HG03139 (cell line): Measurements from ENCODE around the gene OTUD7B.

Experiments used
- ATAC-seq: cut with Tn5 transposase; IDR thresholded peaks from one replicate; pipeline ENCODE4 v1.9.1; 2021; ENCODE audit not compliant: unreplicated experiment

The OTUD7B gene

DNA sequence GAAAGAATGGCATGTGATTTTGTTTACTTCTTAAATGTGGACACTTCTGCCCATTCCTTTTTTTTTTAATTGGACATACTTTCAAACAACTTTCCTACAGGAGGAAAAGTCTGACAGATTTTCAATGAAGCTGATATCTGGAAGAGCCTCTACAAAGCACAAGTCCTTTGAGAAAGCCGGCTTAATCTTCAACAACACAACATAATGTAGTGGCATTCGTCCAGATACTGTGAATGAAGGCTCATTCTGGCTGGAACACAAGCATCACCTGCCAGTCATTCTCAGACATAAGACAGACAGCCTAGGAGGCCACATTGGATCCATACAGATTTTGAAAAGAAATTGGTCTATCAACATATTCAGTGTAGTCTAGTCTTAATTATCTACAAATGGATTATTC is 4.9 kb downstream of the OTUD7B start:
- ATAC-seq: no peak

DNA sequence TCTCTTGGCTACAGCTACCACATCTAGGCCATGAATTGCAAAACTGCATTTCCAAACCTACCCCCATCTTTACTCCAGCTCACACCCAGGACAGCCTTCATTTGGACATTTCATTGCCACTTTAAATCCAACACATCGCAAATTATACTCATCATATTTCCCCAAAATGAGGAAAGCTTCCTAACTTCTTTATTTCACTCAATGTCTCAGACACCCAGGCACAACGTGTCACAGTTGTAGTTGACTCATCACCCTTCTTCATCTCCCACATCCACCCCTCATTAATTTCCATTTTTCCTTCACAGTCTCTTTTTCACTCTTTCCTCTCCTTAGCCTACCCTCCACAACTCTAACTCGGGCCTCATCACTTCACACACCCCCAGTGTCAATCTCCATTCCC is 6.7 kb downstream of the OTUD7B start:
- ATAC-seq: no peak

DNA sequence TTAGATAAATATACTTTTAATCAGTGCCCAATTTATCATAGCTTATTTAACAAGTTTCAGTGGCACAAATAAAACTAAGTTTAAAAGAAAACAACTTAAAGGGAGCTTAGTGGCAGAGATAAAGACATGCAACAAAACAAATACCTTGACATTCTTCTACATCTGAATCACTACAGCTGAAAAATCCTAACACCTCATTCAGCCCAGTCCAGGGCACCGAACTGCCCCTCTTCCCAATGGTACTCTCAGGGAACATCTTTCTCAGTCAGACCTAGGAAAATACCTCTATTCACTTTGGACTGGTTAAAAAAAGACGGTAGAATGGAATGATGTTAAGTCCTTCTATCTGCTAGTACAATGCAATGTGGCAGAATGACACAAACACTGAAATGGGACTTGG is 8.3 kb downstream of the OTUD7B start:
- ATAC-seq: no peak

DNA sequence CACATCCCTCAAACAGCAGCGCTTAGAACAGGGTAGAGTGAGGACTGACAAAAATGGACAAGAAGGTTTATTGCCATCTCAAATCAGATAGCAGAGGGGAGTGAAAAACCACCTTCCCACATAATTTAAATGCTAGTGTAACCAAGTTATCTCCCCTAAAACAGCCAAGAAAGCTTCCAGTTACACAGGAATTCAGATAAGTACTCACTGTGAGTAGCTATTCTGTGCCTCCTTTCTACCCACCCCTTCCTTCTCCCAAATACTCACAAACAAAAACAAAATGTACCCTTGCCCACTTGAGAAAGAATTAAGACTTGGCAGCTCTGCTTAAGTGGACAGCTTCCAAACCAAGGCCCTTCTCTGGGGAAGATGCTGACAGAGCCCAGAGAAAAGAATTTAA is 9.1 kb downstream of the OTUD7B start:
- no peak for ATAC-seq

DNA sequence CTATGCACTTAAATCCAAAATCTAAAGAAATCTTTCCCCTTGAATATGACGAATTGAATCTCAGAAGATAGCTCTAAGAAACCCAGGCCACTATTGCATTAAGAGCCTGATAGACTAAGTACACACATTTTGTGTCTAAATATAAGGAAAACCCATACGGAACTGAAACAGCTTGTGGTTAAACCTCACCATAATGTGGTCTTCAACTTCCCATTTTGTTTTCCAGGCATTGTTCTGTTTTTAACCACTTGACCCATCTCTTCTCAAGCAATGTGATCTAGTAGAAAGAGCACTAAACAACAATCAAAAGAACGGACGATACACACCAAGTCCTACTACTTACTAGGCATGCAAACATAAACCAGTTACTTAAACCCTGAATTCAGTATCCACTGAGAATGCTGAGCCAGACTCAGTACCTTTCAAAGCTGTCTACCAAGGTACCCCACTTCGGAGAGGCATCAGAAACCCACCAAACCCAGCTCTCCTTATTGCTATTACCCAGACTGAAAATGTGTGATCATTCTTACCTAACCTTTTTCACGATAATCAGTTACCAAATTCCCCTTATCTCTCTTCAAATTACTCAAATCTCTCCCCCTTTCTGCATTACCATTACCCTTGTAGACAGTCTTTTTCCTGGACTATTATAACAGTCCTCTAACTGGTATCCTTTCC is 12.8 kb downstream of the OTUD7B start:
- ATAC-seq: peak; percentile 66

DNA sequence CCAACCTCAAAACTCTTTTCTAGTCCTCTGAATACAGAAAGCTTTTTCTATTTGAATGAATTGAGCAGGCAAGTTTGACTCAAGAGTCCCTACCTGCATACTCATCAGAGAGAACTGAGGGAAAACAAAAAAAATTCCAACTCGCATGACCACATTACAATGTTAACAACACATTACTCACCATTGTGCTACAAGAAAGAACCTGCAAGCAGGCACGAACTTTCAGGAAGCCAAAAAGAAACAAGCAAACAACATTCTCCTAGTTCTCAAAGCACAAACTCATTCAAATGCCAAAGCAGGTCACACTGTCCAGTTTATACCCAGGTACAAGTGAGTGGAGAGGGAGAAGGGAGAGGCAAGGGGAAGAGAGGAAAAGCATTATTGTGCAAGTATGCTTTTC is 14.6 kb downstream of the OTUD7B start:
- ATAC-seq: no peak

DNA sequence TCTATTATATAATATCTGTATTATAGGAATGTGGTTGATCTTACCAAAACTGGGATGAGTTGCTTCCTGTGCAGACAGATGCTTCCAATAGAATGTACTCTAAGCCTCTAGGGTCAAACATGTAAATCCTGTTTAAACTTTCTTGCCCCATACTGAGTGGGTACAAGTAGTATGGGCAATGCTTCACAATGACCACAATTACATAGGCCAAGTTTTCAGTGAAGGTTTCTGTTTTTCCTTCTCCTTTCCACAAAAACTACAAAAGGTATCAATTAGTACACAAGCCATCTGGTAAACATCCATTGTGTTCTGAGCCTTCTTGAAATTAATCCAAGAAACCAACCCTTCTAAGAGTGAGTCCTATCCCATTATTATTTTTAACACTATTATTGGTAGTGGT is 16.8 kb downstream of the OTUD7B start:
- no peak for ATAC-seq

DNA sequence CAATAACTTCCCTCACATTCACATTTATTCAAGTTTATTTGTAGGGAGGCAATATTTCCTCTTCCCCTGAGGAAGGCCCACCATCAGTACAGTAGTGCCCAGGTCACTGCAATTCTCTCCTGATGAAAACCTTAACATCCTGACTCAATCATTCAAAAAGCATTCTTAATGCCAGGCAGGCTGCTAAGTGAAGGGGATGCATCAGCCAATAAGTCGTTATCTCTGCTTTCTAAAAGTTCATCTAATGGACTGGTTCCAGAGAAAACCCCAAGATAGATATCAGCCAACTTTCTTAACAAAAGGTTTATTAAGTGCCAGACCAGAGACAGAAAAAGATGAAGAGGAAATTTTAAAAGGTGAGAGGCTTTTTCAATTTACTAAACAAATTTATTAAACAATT is 17.3 kb downstream of the OTUD7B start:
- no peak for ATAC-seq

DNA sequence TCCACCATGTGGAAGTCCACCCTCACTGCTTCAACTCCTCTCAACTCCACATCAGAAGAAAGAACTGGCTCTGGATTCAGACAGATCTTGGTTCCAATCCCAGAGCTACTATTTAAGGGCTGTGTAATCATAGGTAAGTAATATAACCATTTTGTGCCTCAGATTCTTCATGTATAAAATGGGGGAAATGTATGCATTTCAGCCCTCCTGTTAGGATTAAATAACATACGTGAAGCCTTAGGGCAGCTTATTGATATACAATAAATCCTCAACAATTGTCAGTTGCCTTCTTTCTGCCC is 23.3 kb downstream of the OTUD7B start:
- ATAC-seq: no peak

DNA sequence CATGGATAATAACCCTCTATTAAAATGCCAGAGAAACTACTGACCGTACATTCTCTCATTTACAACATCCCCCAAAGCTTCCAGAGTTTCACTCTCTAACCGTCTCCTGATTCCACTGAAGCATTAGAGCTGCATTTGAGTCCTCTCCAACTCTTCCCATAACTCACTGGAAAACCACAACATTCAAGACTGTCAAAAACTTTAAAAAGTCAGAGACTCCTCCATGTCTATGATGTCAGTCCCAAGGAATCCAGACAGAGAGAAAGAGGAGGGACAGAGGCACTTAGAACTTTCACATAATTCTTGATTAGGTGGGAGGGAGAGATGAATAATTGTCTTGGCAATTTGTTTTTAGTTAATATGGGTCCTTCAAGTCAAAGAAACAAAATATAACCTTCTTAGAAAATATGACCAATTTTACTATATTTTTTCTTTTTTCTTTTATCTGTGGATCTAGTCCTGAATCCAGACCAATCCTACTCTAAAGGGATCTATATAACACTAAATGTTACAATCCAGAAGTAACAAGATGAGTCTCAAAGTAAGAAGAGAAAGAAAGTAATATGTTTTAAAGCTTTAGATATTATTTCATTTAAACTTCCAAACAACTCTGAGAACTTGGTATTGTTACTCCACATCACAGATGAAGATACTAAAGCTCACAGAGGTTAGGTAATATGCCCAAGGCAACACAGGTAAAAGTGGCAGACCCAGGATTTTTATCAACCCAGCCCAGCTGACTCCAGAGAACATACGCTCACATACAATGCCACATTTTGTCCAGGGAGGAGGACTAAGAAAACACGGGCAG is 23.8 kb downstream of the OTUD7B start:
- ATAC-seq: no peak

DNA sequence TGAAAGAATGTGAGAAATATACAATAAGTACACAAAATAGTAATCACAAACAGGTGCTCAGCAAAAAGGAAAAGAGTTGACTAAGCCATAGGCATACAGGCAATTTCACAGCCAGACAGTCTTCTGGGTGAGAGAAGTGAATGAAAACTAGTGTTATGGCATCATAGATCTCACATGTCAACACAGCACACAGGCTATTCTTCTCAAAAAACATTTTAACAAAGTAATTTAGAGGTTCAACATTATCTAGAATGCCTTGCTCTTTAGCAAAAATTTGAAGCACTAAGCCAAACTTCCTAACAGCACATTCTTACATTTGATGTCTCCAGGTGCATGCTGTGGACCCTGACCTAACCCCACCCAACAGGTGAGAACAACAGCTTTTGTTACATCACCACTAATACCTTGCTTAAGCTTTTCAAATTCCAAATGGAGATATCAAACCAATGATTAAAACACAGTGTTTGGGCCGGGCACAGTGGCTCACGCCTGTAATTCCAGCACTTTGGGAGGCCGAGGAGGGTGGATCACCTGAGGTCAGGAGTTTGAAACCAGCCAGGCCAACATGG is 30.5 kb downstream of the OTUD7B start:
- no peak for ATAC-seq

DNA sequence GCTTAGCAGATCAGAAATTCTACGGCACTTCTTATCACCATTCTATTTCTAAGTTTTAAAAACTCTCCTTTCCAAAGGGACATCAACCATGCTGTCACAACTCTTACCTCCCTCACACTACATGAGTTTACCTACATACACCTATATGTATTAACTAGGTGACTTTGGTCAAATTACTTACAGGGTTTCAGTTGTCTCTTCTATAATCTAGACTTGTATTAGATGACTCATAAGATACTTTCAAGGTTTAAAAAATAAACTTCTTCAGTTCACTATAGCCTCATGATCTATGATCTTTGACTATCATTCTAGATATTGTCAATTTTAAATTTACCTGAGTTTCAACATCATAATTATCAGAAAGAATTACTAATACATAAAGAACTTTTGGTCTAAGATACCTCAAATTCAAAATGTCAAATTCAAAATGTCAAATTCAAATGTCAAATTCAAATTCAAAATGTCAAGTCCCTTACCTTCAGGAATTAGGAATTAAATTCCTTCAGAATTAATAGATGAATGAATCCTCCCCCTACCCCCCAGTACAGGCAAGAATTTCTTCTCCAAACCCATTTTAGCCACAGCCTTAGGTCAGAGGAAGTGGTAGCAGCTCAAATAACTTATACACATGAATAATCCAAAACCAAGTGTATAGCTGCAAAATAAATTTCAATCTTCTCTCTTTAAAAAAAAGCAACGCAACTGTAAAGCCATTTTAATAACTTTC is 31.1 kb downstream of the OTUD7B start:
- ATAC-seq: no peak

DNA sequence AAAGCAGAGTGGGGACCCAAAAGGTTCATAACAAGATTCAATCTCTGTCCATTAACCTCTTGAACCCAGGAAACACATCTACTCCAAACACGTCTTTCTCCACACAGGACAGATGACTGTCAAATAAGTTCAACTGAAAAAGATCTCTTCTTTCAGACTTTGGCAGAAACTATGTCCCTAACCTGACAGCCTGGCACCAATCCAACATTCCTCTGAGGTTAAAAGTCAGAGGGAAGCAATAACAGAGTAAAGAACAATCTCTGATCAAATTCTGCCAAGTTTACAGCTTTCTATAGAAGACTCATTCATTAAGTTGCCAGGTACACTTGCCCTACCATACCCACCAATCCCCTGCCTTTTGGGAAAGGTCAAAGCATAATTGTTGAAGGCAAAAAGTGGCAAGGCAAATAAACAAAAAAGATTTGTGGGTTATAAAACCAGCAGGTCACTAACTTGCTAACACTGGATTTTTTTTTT is 31.9 kb downstream of the OTUD7B start:
- ATAC-seq: no peak

DNA sequence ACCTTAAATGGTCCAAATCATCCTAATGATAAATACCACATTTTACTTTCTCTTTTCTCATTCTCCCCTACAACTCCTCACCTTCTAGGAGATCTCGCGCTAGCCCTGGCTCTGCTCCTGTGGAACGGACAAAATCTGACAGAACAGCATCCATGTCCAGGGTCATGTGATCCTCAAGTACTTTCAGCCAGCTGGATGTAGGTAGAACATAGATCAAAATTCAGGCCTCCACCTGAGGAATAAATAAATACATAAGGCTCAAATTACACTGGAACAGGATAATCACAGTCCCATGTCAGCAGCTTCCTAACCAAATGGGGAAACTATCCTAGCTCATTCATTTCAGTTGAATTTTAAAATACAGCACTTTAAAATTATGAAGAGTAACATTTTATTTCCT is 33.2 kb downstream of the OTUD7B start:
- no peak for ATAC-seq

DNA sequence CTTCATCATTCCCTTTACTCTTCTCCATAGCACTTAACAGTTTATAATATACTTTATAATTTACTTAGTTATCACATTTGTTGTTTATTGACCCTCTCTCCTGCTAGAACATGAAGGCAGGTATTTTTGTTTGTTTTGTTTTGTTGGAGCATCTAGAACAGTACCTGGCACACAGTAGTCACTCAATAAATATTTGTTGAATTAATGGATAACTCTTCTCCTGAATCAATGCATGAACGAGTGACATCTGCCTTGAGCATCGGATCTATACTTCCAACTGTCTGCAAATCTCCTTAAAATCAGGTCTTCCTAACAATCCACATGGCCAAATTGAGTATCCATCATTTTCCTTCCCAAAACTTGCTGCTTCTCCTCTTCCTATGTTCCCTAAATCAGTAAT is 38.0 kb downstream of the OTUD7B start:
- no peak for ATAC-seq

DNA sequence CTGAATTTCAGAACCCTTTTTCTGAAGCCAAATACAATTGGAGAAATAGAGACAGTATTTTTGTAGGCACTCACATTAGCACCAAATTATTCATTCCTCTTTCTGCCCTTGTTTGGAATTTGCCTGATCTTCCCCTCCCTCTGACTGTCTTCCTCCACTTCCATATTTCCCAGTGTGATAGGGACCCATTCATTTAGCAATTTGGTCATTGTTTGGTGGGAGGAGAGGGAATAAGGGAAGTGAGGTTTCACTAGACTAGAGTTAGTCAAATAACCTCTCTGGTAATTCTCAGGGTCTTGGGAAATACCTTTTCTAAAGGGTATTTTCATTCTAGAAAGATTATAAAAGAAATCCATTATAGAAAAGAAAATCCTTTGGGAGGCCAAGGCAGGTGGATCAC is 42.9 kb downstream of the OTUD7B start:
- no peak for ATAC-seq

DNA sequence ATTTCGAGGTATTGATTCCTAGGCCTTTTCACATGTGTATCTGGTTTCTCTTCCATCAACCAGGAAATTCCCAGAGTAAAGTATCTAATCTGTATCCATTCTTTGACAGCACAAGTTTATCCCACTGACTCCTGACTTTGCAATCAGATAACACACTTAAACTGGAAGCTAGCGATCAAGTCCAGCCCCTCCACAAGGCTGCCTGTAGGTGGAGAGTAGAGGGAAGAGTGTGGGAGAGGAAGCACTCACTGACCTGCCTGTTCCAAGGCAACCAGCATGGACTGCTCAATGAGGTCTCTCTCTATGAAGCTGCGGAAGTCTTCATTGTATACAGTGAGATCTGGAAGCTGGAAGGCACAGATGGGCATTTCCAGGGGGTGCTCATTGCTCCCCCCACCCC is 43.5 kb downstream of the OTUD7B start:
- no peak for ATAC-seq

DNA sequence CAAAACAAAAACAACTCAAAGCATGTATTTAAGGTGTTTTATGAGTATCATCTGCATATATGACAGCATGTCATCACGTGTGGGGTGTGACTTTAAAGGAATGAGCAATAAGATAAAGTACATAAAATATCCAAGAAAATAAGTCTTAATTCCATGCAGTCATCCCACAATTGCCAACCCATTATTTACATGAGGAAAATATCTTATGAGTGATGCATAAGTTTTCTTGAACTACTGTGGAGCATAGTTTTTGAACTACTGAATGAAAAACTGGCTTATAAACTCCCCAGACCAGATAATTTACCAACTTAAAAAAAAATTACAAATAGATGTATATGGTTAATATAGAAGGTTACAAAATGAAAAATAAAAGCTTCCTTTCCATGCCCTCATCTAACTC is 44.1 kb downstream of the OTUD7B start:
- ATAC-seq: no peak

DNA sequence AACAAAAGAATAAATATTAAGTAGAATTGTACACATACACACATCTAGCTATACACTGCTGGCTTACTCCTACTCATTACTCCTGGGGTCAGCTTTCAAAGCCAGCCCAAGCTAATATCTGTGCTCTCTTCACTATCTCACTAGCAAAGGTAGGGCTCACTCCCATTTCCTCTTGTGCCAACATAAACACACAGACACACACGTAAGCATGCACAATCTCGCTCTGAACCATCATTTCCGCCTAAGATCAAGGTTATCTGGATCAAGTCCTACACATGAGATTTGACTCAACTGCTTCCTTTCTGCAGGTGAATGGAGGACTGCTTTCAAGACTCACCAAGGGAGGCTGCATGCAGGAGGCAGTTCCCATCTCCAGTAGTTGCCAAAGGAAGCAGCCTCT is 45.1 kb downstream of the OTUD7B start:
- ATAC-seq: no peak

DNA sequence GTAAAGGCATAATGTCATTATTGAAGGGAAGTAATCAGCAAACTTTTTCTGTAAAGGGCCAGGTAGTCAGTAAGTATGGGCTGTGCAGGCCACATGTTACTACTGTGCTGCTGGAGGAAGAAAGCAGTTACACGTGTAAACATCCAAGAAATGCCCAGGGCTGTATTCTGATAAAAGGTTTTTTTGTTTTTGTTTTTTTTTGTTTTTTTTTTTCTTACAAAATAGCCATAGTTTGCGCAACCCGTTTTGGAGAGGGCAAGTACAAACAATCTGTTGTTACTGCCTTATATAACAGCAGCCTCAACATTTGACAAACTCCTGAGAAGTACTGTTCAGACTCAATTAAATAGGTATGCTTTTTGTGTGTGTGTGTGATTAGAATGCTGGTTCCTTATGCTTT is 47.2 kb downstream of the OTUD7B start:
- no peak for ATAC-seq

DNA sequence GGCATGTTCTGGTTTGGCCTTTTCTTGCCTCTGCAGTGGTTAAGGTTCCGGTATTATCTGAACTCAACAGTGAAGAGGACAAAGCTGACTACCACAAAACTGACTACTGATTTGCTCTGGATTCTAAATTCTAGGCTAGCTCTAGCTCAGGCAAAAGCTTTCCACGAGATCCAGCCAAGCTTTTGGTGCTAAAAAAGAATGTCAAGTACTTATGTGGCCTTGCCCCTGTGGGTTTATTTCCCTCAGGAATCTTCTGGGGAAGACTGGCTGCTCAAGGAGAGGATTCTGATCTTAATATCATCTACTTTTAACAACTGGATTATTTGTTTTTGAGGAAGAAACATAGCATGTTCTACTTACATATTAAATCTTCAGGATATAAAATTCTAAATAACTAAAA is 47.8 kb downstream of the OTUD7B start:
- ATAC-seq: no peak
